GM12878 (cell line): ENCODE data around the gene PLS3. TPM values are rescaled to one million over a fixed set of nuclear protein-coding genes. Genes with fewer than 3 reads are reported as not detected.
"Not testable (repeated sequence)": the region's sequence is repeated elsewhere in the genome, so short reads cannot be mapped to it uniquely, and the experiment has no call there.

Experiments used
- ATAC-seq: fragments of 200-7000 bp; cut with Tn5 transposase; 3 replicates; pipeline ENCODE4 v1.9.1; 2020; ENCODE audit warnings: mild to moderate bottlenecking, moderate library complexity
- BruUV-seq: library from RNA; stranded (reverse); fragments of 400-500 nt; replicated peaks from 2 replicates; lab custom pipeline; 2021; lab: Mats Ljungman, UMichigan
- CTCF ChIA-PET: fragments of 300-600 bp; sonication (Branson Sonifier 250); formaldehyde crosslinking; extraction: SDS; loops from one replicate; lab custom pipeline; 2021; ENCODE audit warnings: inconsistent platforms; lab: Yijun Ruan, JAX
- POLR2A ChIA-PET: fragments of 350-600 bp; formaldehyde crosslinking; extraction: SDS; loops from one replicate; lab custom pipeline; 2021; ENCODE audit warnings: inconsistent platforms; lab: Charles Lee
- RAD21 ChIA-PET: fragments of 300-600 bp; sonication (Branson Sonifier 250); formaldehyde crosslinking; loops from one replicate; lab custom pipeline; 2023; ENCODE audit warnings: antibody characterized with exemption; ENCODE audit not compliant: unreplicated experiment; lab: Charles Lee
- SMC1A ChIA-PET: fragments of 300-600 bp; sonication (Branson Sonifier 250); formaldehyde crosslinking; loops from one replicate; lab custom pipeline; 2023; ENCODE audit not compliant: unreplicated experiment, uncharacterized antibody; lab: Charles Lee
- DNase-seq: peaks from one replicate; pipeline ENCODE4 v3.0.0-alpha.2; 2011; ENCODE audit warnings: low read depth, low spot score
- FAIRE-seq: peaks from 3 replicates; lab custom pipeline; 2011; peaks lifted over from hg19 to GRCh38; lab: Jason Lieb, UNC
- H2AFZ ChIP-seq: 2 replicates; pipeline ENCODE4 v1.6.0; 2011; ENCODE audit warnings: low read depth, low read length, control low read depth; ENCODE audit not compliant: control insufficient read depth
- H3K27ac ChIP-seq: 2 replicates; pipeline ENCODE4 v1.5.1; 2011; ENCODE audit warnings: control low read depth; ENCODE audit not compliant: control insufficient read depth, insufficient read depth
- H3K27me3 ChIP-seq, 2 experiments: replicated peaks in 1 of 2; 2 replicates each; pipeline versions ENCODE4 v1.6.0 to v1.6.1; 2011; ENCODE audit warnings: low read length in 1 of 2; ENCODE audit not compliant: control insufficient read depth in 2 of 2, insufficient read depth in 2 of 2
- H3K36me3 ChIP-seq, 2 experiments: 2 replicates each; pipeline ENCODE4 v1.5.1; 2011; ENCODE audit warnings: low read length in 1 of 2; ENCODE audit not compliant: control insufficient read depth in 2 of 2, insufficient read depth in 2 of 2
- H3K4me1 ChIP-seq: 2 replicates; pipeline ENCODE4 v1.6.1; 2011; ENCODE audit warnings: mild to moderate bottlenecking, low read length, moderate library complexity, mixed read lengths; ENCODE audit not compliant: control insufficient read depth, insufficient read depth
- H3K4me2 ChIP-seq: 2 replicates; pipeline ENCODE4 v1.6.0; 2011; ENCODE audit warnings: control low read depth; ENCODE audit not compliant: control insufficient read depth, insufficient read depth
- H3K4me3 ChIP-seq: fragments of 200-600 bp; sonication (generic); 2 replicates; pipeline ENCODE4 v1.5.1; 2016
- H3K79me2 ChIP-seq: 2 replicates; pipeline ENCODE4 v1.6.0; 2011; ENCODE audit warnings: low read length; ENCODE audit not compliant: control insufficient read depth, insufficient read depth
- H3K9ac ChIP-seq: 2 replicates; pipeline ENCODE4 v1.8.0; 2011; ENCODE audit warnings: low read length, control low read depth, mixed read lengths; ENCODE audit not compliant: control insufficient read depth, insufficient read depth
- H3K9me3 ChIP-seq: replicated peaks from 3 replicates; pipeline ENCODE4 v1.5.1; 2011; ENCODE audit warnings: mild to moderate bottlenecking, low read length; ENCODE audit not compliant: control insufficient read depth, insufficient read depth
- H4K20me1 ChIP-seq: 2 replicates; pipeline ENCODE4 v1.6.0; 2011; ENCODE audit not compliant: control insufficient read depth, insufficient read depth
- CHD1 ChIP-seq: IDR thresholded peaks from 2 replicates; pipeline ENCODE4 v1.6.1; 2012; ENCODE audit warnings: low read depth, low read length, improper control_type of control experiment
- CHD2 ChIP-seq: IDR thresholded peaks from 2 replicates; pipeline ENCODE4 v1.6.1; 2011; ENCODE audit warnings: low read depth, low read length, improper control_type of control experiment, borderline replicate concordance
- POU2F2 ChIP-seq: IDR thresholded peaks from 3 replicates; pipeline ENCODE4 v1.6.1; 2011; ENCODE audit warnings: low read depth, mild to moderate bottlenecking, low read length, borderline replicate concordance
- WRNIP1 ChIP-seq: IDR thresholded peaks from 2 replicates; pipeline ENCODE4 v1.6.1; 2011; ENCODE audit warnings: low read depth, low read length, improper control_type of control experiment, borderline replicate concordance
- ZZZ3 ChIP-seq: IDR thresholded peaks from 2 replicates; pipeline ENCODE4 v1.6.1; 2011; ENCODE audit warnings: low read depth; ENCODE audit not compliant: control insufficient read depth, insufficient read length
- WGBS: methylation state at CpG from one replicate; pipeline ENCODE4 v1.1.6; 2016; ENCODE audit warnings: low lambda C conversion rate; ENCODE audit not compliant: insufficient replicate concordance, insufficient coverage; ENCODE audit errors: missing lambda C conversion rate; 5-methylcytosine and 5-hydroxymethylcytosine counted together
- in situ Hi-C: fragments of 300-500 bp; cut with MboI; formaldehyde crosslinking; loops from 9 replicates; pipeline ENCODE4 v1.14.3; 2018; ENCODE audit warnings: mixed read lengths
- intact Hi-C: fragments of 100-400 bp; cut with micrococcal nuclease; formaldehyde crosslinking; loops from one replicate; pipeline ENCODE4 v1.14.2; 2022; ENCODE audit not compliant: unreplicated experiment
- polyA plus RNA-seq, 11 experiments: library from polyadenylated mRNA; depleted of rRNA in 4 of 11; unstranded in 6 of 11; stranded (reverse) in 5 of 11; fragments of >200 nt; fragmentation: Nextera tagmentation in 4 of 11; fragmentation: Illumina TruSeq in 1 of 11; extraction: Ambion mirVana in 4 of 11; extraction: Trizol in 1 of 11; gene quantifications; 1 replicate in 1 of 11; 2 replicates in 10 of 11; pipeline versions ENCODE4 v1.2.1 to v1.2.3, GENCODE V29; 2011 to 2016; ENCODE audit warnings: inconsistent platforms in 2 of 11, missing spikeins in 2 of 11, low read depth in 1 of 11
- total RNA-seq, 4 experiments: library from RNA; depleted of rRNA in 3 of 4; stranded (reverse); fragments of >200 nt in 3 of 4; fragmentation: Illumina TruSeq in 1 of 4; extraction: Trizol in 1 of 4; gene quantifications; 2 replicates each; pipeline versions ENCODE4 v1.2.1 to v1.2.3, GENCODE V29; 2013 to 2021
- TF ChIP-seq, protein P1 (sequence below): IDR thresholded peaks from 2 replicates; pipeline ENCODE4 v1.6.1; 2011; ENCODE audit warnings: borderline replicate concordance, low read depth, mild to moderate bottlenecking, moderate library complexity, mixed read lengths, low read length; ENCODE audit not compliant: insufficient read depth; ENCODE audit errors: extremely low read length
- TF ChIP-seq, protein P2 (sequence below): fragments of 450-650 bp; IDR thresholded peaks from 2 replicates; pipeline ENCODE4 v1.6.1; 2016; ENCODE audit warnings: mild to moderate bottlenecking, moderate library complexity, borderline replicate concordance

PLS3 gene
- total and polyA plus RNA-seq, 10 of the 15 experiments (the other 5 are each of a cell fraction or from before 2014, with no cell fraction given): 47.6 to 236 (median 174) TPM

GRCh38 chrX:115632455-115632854 lies 71.5 kb downstream of the PLS3 start:
- Histone ChIP-seq H3K27ac (no peak overlapping the region), H3K27me3 (no peaks in the 10 kb centered on the region), H3K4me3 (no peak overlapping the region), H3K9me3 (no peaks in the 10 kb centered on the region), H3K4me1 (no peaks in the 10 kb centered on the region), H3K79me2 (no peaks in the 10 kb centered on the region), H3K36me3 (no peaks in the 10 kb centered on the region), H3K4me2 (no peak overlapping the region), H4K20me1 (no peaks in the 10 kb centered on the region), H2AFZ (no peak overlapping the region), H3K9ac (no peak overlapping the region)
- intact Hi-C loops: no loop called here
- no TSS peak for BruUV-seq
- TF ChIP-seq CHD2 (no peak), ZZZ3 (no peak), POU2F2 (no peak), WRNIP1 (no peak), CHD1 (no peak)
- TF ChIP-seq, protein P1, sequence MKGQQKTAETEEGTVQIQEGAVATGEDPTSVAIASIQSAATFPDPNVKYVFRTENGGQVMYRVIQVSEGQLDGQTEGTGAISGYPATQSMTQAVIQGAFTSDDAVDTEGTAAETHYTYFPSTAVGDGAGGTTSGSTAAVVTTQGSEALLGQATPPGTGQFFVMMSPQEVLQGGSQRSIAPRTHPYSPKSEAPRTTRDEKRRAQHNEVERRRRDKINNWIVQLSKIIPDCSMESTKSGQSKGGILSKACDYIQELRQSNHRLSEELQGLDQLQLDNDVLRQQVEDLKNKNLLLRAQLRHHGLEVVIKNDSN: no peak
- TF ChIP-seq, protein P2, sequence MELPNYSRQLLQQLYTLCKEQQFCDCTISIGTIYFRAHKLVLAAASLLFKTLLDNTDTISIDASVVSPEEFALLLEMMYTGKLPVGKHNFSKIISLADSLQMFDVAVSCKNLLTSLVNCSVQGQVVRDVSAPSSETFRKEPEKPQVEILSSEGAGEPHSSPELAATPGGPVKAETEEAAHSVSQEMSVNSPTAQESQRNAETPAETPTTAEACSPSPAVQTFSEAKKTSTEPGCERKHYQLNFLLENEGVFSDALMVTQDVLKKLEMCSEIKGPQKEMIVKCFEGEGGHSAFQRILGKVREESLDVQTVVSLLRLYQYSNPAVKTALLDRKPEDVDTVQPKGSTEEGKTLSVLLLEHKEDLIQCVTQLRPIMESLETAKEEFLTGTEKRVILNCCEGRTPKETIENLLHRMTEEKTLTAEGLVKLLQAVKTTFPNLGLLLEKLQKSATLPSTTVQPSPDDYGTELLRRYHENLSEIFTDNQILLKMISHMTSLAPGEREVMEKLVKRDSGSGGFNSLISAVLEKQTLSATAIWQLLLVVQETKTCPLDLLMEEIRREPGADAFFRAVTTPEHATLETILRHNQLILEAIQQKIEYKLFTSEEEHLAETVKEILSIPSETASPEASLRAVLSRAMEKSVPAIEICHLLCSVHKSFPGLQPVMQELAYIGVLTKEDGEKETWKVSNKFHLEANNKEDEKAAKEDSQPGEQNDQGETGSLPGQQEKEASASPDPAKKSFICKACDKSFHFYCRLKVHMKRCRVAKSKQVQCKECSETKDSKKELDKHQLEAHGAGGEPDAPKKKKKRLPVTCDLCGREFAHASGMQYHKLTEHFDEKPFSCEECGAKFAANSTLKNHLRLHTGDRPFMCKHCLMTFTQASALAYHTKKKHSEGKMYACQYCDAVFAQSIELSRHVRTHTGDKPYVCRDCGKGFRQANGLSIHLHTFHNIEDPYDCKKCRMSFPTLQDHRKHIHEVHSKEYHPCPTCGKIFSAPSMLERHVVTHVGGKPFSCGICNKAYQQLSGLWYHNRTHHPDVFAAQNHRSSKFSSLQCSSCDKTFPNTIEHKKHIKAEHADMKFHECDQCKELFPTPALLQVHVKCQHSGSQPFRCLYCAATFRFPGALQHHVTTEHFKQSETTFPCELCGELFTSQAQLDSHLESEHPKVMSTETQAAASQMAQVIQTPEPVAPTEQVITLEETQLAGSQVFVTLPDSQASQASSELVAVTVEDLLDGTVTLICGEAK: no peak
- in situ Hi-C loops: no loop called here
- FAIRE-seq: no peak
- ChIA-PET CTCF (interaction anchor here (0.6 kb wide), 1 partner anchor 21 kb away, joined by 4 read pairs; no protein-coding TSS in a partner anchor), POLR2A (no interaction called here), SMC1A (no interaction called here), RAD21 (no interaction called here)
- WGBS: 56% methylated on average over 3 of the region's 3 CpGs
- DNase-seq: no peak
- no peak for ATAC-seq

- BruUV-seq, intact Hi-C loops, H3K9me3 ChIP-seq, H3K4me3 ChIP-seq, DNase-seq, H3K4me1 ChIP-seq, H3K79me2 ChIP-seq, H3K27me3 ChIP-seq, FAIRE-seq, POLR2A ChIA-PET, H3K27ac ChIP-seq, H3K4me2 ChIP-seq, H2AFZ ChIP-seq, H4K20me1 ChIP-seq, ATAC-seq, H3K9ac ChIP-seq, in situ Hi-C loops, H3K36me3 ChIP-seq: not testable (repeated sequence)
- RAD21 ChIA-PET: interaction anchor here (0.9 to 1.3 kb wide), 2 partner anchors 9 to 17 kb away, joined by 3 read pairs; no protein-coding TSS in a partner anchor
- SMC1A ChIA-PET: interaction anchor here (2.3 kb wide), 1 partner anchor 10 kb away, joined by 9 read pairs; no protein-coding TSS in a partner anchor
- CTCF ChIA-PET: interaction anchor here (0.9 to 1.7 kb wide), 4 partner anchors 10 to 303 kb away, joined by 3 to 7 read pairs (median 3); no protein-coding TSS in a partner anchor
- WGBS: 46% methylated on average over 5 of the region's 5 CpGs
Measured at GRCh38 chrX:115633397-115633796, 72.4 kb downstream of the PLS3 start.
